HepG2 (cell line): ENCODE results near the gene SNCAIP. TPM values are rescaled to one million over a fixed set of nuclear protein-coding genes. Genes with fewer than 3 reads are reported as not detected.

Source experiments
- ATAC-seq: fragments of 200-7000 bp; cut with Tn5 transposase; 3 replicates; pipeline ENCODE4 v1.9.1; 2020; ENCODE audit warnings: mild to moderate bottlenecking, moderate library complexity
- BruUV-seq: library from RNA; stranded (reverse); fragments of 400-500 nt; replicated peaks from 2 replicates; lab custom pipeline; 2021; lab: Mats Ljungman, UMichigan
- CTCF ChIA-PET: fragments of 300-600 bp; formaldehyde crosslinking; extraction: SDS; loops from one replicate; lab custom pipeline; 2021; ENCODE audit warnings: low total read pairs, inconsistent platforms, low intra/inter-chr PET ratio; lab: Yijun Ruan, JAX
- POLR2A ChIA-PET: fragments of 350-600 bp; sonication (Branson Sonifier 250); formaldehyde crosslinking; loops from one replicate; lab custom pipeline; 2020; ENCODE audit warnings: antibody characterized with exemption, inconsistent platforms; lab: Yijun Ruan, JAX
- DNase-seq: peaks from one replicate; pipeline ENCODE4 v3.0.0-alpha.2; 2015; ENCODE audit warnings: low spot score
- FAIRE-seq: peaks from 3 replicates; lab custom pipeline; 2011; peaks lifted over from hg19 to GRCh38; lab: Jason Lieb, UNC
- H2AFZ ChIP-seq: one replicate; pipeline ENCODE4 v1.6.1; 2011; ENCODE audit warnings: low read length, inconsistent platforms
- H3K27ac ChIP-seq: fragments of 300-600 bp; 3 replicates; pipeline ENCODE4 v1.8.0; 2011; ENCODE audit warnings: mixed run types, mild to moderate bottlenecking, mixed read lengths, low read length, inconsistent platforms; ENCODE audit not compliant: insufficient read depth; ENCODE audit errors: extremely low read length
- H3K27me3 ChIP-seq, 2 experiments: fragments of 200-600 bp in 1 of 2; 2 replicates in 1 of 2; 3 replicates in 1 of 2; pipeline versions ENCODE4 v1.6.0 to v1.8.0; 2011; ENCODE audit warnings: low read length in 2 of 2, mild to moderate bottlenecking in 2 of 2, moderate library complexity in 2 of 2, inconsistent platforms in 1 of 2; ENCODE audit not compliant: insufficient read depth in 2 of 2, control insufficient read depth in 1 of 2
- H3K36me3 ChIP-seq, 2 experiments: fragments of 200-600 bp in 1 of 2; replicated peaks in 1 of 2; 2 replicates in 1 of 2; 3 replicates in 1 of 2; pipeline versions ENCODE4 v1.5.1 to v1.8.0; 2011; ENCODE audit warnings: low read length in 2 of 2, inconsistent platforms in 1 of 2; ENCODE audit not compliant: insufficient read depth in 2 of 2, control insufficient read depth in 1 of 2
- H3K4me1 ChIP-seq: 2 replicates; pipeline ENCODE4 v1.5.1; 2012; ENCODE audit warnings: low read length, inconsistent platforms; ENCODE audit not compliant: insufficient read depth
- H3K4me2 ChIP-seq: 2 replicates; pipeline ENCODE4 v1.6.0; 2011; ENCODE audit warnings: low read depth, low read length, inconsistent platforms
- H3K4me3 ChIP-seq, 3 experiments: fragments of 200-600 bp in 1 of 3; sonication (generic), shearing (Covaris generic) in 1 of 3; replicated peaks in 1 of 3; 2 replicates each; pipeline ENCODE4 v1.5.1; 2011 to 2016; ENCODE audit warnings: low read length in 3 of 3, inconsistent platforms in 2 of 3, low read depth in 2 of 3, mild to moderate bottlenecking in 2 of 3, control low read depth in 1 of 3, mixed read lengths in 1 of 3; ENCODE audit not compliant: insufficient read depth in 1 of 3
- H3K79me2 ChIP-seq: one replicate; pipeline ENCODE4 v1.6.1; 2011; ENCODE audit warnings: low read length, inconsistent platforms; ENCODE audit not compliant: insufficient read depth
- H3K9ac ChIP-seq: 2 replicates; pipeline ENCODE4 v1.6.0; 2011; ENCODE audit warnings: mild to moderate bottlenecking, low read depth, low read length, inconsistent platforms; ENCODE audit not compliant: insufficient read depth
- H3K9me3 ChIP-seq: 2 replicates; pipeline ENCODE4 v1.5.1; 2012; ENCODE audit warnings: mild to moderate bottlenecking, low read length
- H4K20me1 ChIP-seq: 2 replicates; pipeline ENCODE4 v1.6.0; 2011; ENCODE audit warnings: inconsistent platforms, mild to moderate bottlenecking, low read length, moderate library complexity; ENCODE audit not compliant: insufficient read depth
- HMG20B ChIP-seq: conservative IDR thresholded peaks from 2 replicates; pipeline ENCODE4 v1.6.1; 2016; ENCODE audit warnings: missing genetic modification reagents, missing compliant biosample characterization
- PRDM15 ChIP-seq: sonication (generic); formaldehyde crosslinking; IDR thresholded peaks from 2 replicates; pipeline ENCODE4 v1.4.0; 2020; ENCODE audit warnings: missing genetic modification reagents
- RBM39 ChIP-seq: fragments of 200-400 bp; formaldehyde crosslinking; IDR thresholded peaks from one replicate; pipeline ENCODE4 v1.6.1; 2018; ENCODE audit warnings: antibody characterized with exemption, mild to moderate bottlenecking, low read depth, low read length; ENCODE audit not compliant: poor library complexity, severe bottlenecking
- RCOR2 ChIP-seq: IDR thresholded peaks from 2 replicates; pipeline ENCODE4 v1.6.1; 2016; ENCODE audit warnings: missing biosample characterization, missing genetic modification reagents
- ZKSCAN8 ChIP-seq: IDR thresholded peaks from 2 replicates; pipeline ENCODE4 v1.6.1; 2016; ENCODE audit warnings: borderline replicate concordance, missing genetic modification reagents, missing compliant biosample characterization
- ZNF260 ChIP-seq: sonication (generic); formaldehyde crosslinking; IDR thresholded peaks from 2 replicates; pipeline ENCODE4 v1.4.0; 2020; ENCODE audit warnings: missing genetic modification reagents, low read depth, mild to moderate bottlenecking, borderline replicate concordance
- ZNF343 ChIP-seq: sonication (generic); formaldehyde crosslinking; IDR thresholded peaks from 2 replicates; pipeline ENCODE4 v1.4.0; 2020; ENCODE audit warnings: mild to moderate bottlenecking, missing genetic modification reagents
- ZNF562 ChIP-seq: sonication (generic); formaldehyde crosslinking; IDR thresholded peaks from 2 replicates; pipeline ENCODE4 v1.8.0; 2022; ENCODE audit warnings: missing genetic modification reagents, borderline replicate concordance
- in situ Hi-C: cut with HindIII; loops from 2 replicates; pipeline ENCODE4 v1.10.0; 2017; ENCODE audit warnings: low pct_unique_long_range_greater_than_20kb; ENCODE audit not compliant: extremely low pct_ligation_motif_present
- intact Hi-C: fragments of 100-400 bp; cut with micrococcal nuclease; formaldehyde crosslinking; loops from one replicate; pipeline ENCODE4 v1.10.0; 2022; ENCODE audit not compliant: unreplicated experiment
- polyA plus RNA-seq, 8 experiments: library from polyadenylated mRNA; depleted of rRNA in 3 of 8; stranded (reverse) in 7 of 8; unstranded in 1 of 8; fragments of >200 nt; fragmentation: Illumina TruSeq in 4 of 8; extraction: Trizol in 4 of 8; gene quantifications; 2 replicates each; pipeline versions ENCODE4 v1.2.1 to v1.2.3, GENCODE V29; 2011 to 2016; ENCODE audit warnings: low read depth in 4 of 8, missing spikeins in 1 of 8, mixed read lengths in 1 of 8; ENCODE audit not compliant: insufficient read depth in 1 of 8
- total RNA-seq, 5 experiments: library from RNA; depleted of rRNA; stranded (reverse); fragments of >200 nt; fragmentation: Illumina TruSeq; extraction: Trizol; gene quantifications; 2 replicates each; pipeline ENCODE4 v1.2.3, GENCODE V29; 2016; ENCODE audit warnings: low read depth in 1 of 5

Gene SNCAIP
- total and polyA plus RNA-seq, 2 of the 13 experiments (the other 11 are each of a cell fraction or from before 2014, with no cell fraction given): not detected

GRCh38 chr5:122462486-122462885 lies 150.4 kb downstream of the SNCAIP start:
- no peaks in the 10 kb centered on the region for H3K9me3 ChIP-seq
- TF ChIP-seq PRDM15 (CRISPR knock-in tag): no peak
- TF ChIP-seq ZNF343 (CRISPR knock-in tag): no peak
- TF ChIP-seq RBM39: no peak
- no peak for TF ChIP-seq ZNF260 (CRISPR knock-in tag)
- no peak for TF ChIP-seq RCOR2 (CRISPR knock-in tag)
- no peak for TF ChIP-seq HMG20B
- TF ChIP-seq ZNF562 (CRISPR knock-in tag): no peak
- TF ChIP-seq ZKSCAN8: no peak
- no peak overlapping the region for H3K4me3 ChIP-seq
- no peaks in the 10 kb centered on the region for H3K4me1 ChIP-seq
- H3K79me2 ChIP-seq: no peaks in the 10 kb centered on the region
- ChIA-PET POLR2A (no interaction called here), CTCF (no interaction called here)
- in situ Hi-C loops: no loop called here
- BruUV-seq: no TSS peak
- no peaks in the 10 kb centered on the region for H3K27me3 ChIP-seq
- no peaks in the 10 kb centered on the region for H3K36me3 ChIP-seq
- no peak for DNase-seq
- intact Hi-C loops: no loop called here
- no peaks in the 10 kb centered on the region for H4K20me1 ChIP-seq
- ATAC-seq: no peak
- FAIRE-seq: no peak
- no peak overlapping the region for H2AFZ ChIP-seq
- H3K4me2 ChIP-seq: no peak overlapping the region
- no peak overlapping the region for H3K27ac ChIP-seq
- no peak overlapping the region for H3K9ac ChIP-seq
